Measurements from ENCODE around the gene NPPC.

NPPC gene

DNA sequence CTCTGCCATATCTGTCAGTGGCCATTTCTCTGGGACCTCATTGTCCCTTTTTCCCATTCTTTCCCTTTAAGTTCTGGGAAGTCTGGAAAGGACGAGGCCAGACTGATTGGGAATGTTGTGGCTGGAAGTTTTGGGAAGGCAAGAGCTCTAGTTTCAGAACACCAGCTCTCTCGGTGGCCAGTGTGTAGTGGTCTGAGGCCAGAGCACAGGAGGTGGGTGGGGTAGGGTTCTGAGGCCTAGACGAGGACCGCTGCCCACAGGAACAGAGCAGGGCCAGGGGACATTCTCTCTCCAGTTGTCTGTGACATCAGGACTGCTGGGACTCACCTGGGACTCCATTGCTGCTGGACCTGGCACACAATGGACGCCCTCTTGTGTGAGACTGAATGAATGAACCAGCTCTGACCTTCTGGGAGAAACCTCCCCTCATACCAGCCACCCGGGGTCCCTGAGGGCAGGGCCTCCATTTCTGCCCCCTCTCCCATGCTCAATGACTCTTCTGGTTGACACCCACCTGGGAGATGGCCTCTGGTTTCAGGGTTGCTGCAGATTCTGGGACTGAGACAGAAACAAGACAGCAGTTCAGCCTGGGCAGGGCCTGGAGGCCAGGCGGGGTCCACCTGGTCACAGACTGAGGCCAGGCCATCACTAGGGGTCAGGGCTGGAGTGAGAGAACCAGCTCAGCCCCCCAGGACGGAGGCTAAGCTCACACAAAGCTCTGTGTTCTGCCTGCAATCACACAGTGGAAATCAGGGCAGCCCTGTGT, 8.4 kb upstream of the NPPC start:
- Histone ChIP-seq H3K27me3 (replicated peaks; ENCODE audit: control insufficient read depth, insufficient read depth, low read length) (no peaks in the 10 kb centered on the region; the same call in 1 of the 2 replicates), H3K4me3 (replicated peaks; ENCODE audit: low read depth, low read length) (no peak overlapping the region), H3K36me3 (ENCODE audit: control insufficient read depth, insufficient read depth, low read length) (no peaks in the 10 kb centered on the region)
- DNase-seq (ENCODE audit: extremely low read depth, insufficient read length): no peak
- TF ChIP-seq, protein P1, sequence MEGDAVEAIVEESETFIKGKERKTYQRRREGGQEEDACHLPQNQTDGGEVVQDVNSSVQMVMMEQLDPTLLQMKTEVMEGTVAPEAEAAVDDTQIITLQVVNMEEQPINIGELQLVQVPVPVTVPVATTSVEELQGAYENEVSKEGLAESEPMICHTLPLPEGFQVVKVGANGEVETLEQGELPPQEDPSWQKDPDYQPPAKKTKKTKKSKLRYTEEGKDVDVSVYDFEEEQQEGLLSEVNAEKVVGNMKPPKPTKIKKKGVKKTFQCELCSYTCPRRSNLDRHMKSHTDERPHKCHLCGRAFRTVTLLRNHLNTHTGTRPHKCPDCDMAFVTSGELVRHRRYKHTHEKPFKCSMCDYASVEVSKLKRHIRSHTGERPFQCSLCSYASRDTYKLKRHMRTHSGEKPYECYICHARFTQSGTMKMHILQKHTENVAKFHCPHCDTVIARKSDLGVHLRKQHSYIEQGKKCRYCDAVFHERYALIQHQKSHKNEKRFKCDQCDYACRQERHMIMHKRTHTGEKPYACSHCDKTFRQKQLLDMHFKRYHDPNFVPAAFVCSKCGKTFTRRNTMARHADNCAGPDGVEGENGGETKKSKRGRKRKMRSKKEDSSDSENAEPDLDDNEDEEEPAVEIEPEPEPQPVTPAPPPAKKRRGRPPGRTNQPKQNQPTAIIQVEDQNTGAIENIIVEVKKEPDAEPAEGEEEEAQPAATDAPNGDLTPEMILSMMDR (IDR thresholded peaks at IDR 0.05; ENCODE audit: insufficient read depth, low read length, poor library complexity, severe bottlenecking): no peak

DNA sequence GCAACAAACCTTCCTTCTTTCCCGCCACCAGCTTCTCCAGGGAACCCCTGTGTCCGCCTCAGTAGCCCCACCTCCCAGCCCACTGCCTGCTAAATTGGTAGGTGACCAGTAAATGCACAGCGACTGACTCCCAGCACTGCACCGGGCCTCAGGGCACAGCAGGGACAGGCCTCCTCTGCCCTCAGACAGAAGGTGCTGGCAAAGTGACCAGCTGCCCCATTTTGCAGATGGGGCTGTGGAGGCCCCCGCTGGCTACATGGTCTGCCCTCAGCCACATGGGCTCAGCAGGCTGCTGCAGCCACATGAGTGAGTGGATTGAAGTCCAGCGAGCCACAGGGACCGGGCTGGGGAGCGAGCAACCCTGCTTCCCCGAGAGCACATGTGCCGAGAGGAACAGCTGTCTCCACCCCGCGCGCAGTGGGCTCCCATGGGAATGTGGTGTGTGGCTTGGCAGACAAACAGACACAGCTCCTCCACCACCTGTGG, 7.8 kb upstream of the NPPC start:
- Histone ChIP-seq H3K27me3 (replicated peaks; ENCODE audit: control insufficient read depth, insufficient read depth, low read length) (no peaks in the 10 kb centered on the region; the same call in 1 of the 2 replicates), H3K4me3 (replicated peaks; ENCODE audit: low read depth, low read length) (no peak overlapping the region), H3K36me3 (ENCODE audit: control insufficient read depth, insufficient read depth, low read length) (no peaks in the 10 kb centered on the region)
- TF ChIP-seq, protein P1 (IDR thresholded peaks at IDR 0.05; ENCODE audit: insufficient read depth, low read length, poor library complexity, severe bottlenecking): no peak
- no peak for DNase-seq (ENCODE audit: extremely low read depth, insufficient read length)

DNA sequence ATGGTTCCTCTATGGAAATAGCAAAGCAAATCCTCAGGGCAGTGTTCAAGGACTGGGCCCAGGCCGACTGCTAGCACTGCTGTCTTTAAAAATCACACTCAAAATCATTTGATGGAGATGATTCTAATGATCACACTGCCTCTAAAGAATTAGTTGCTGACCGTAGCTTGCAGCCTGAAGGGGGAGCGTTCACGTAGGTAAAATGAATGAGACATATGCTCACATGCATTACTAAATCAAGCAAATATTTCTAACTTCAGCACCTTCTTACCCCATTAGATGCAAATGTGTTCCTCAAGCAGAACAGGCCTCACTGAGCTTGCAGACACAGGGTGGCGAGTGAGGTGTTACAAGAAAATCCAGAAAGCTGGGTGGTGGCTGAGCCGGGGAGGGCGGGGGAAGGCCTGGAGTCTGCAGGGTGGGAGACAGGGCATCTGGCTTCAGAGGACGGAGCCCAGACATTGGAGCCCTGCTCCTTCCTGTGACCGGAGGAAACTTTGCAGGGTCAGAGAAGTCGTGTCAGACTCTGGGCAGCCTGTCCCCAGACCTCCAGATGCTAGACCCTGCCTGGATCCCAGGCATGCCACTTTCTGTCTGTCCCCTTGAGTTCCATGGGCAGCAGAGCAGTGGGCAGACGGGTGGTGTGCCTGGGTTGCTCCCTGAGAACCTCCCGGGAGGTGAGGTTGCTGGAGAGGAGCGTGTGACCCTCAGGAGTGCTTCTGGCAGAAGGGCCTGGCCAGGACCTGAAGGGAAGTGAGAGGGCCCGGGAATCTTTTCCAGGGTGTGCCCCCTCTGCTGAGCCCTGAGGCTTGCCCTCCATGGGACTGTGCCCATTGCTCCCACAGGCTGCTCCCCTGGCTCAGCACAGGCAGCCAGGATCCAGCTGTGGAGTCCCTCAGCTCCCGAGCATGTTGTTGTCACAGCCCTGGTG, 7.1 kb upstream of the NPPC start:
- TF ChIP-seq, protein P1 (IDR thresholded peaks at IDR 0.05; ENCODE audit: insufficient read depth, low read length, poor library complexity, severe bottlenecking): peak; percentile 20
- Histone ChIP-seq H3K4me3 (replicated peaks; ENCODE audit: low read depth, low read length) (no peak overlapping the region), H3K27me3 (replicated peaks; ENCODE audit: control insufficient read depth, insufficient read depth, low read length) (no peaks in the 10 kb centered on the region; the same call in 1 of the 2 replicates), H3K36me3 (ENCODE audit: control insufficient read depth, insufficient read depth, low read length) (no peaks in the 10 kb centered on the region)
- no peak for DNase-seq (ENCODE audit: extremely low read depth, insufficient read length)

DNA sequence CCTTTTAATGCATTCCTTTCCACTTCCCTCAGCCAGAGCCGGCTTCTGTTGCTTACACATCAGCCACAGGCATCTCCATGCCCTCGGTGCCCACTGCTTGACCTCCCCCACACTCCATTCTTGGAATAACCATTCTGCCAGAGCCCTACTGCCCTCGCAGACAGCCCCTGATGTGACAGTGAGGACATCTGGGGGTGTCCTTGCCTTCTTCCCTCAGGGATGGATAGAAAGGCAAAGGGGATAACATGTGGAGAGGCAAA, 6.4 kb upstream of the NPPC start:
- no peak overlapping the region for H3K4me3 ChIP-seq (replicated peaks; ENCODE audit: low read depth, low read length)
- no peaks in the 10 kb centered on the region for H3K36me3 ChIP-seq (ENCODE audit: control insufficient read depth, insufficient read depth, low read length)
- H3K27me3 ChIP-seq (replicated peaks; ENCODE audit: control insufficient read depth, insufficient read depth, low read length): no peaks in the 10 kb centered on the region; the same call in none of the 2 replicates
- TF ChIP-seq, protein P1 (IDR thresholded peaks at IDR 0.05; ENCODE audit: insufficient read depth, low read length, poor library complexity, severe bottlenecking): no peak
- no peak for DNase-seq (ENCODE audit: extremely low read depth, insufficient read length)

DNA sequence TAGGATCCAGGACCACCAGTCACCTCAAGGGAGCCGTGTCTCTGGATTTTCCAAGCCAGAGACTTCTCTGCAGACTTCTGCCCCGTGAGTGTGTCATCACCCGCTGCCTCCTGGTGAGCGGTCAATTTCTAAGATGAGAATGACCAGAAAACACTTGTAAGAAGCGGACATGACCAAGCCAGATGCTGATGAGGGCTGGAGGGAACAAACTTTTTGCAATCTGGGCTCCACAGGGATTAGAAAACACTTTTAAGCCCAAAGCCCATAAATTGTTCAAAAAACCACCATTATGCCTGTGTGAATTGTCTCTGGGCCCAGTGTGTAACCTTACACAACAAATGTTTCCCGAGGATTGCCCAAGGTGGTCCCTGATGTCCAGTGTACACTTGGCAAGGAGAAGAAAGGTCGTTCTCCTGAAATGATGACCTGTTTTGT, 5.3 kb upstream of the NPPC start:
- Histone ChIP-seq H3K27me3 (replicated peaks; ENCODE audit: control insufficient read depth, insufficient read depth, low read length) (no peaks in the 10 kb centered on the region; the same call in none of the 2 replicates), H3K36me3 (ENCODE audit: control insufficient read depth, insufficient read depth, low read length) (no peaks in the 10 kb centered on the region), H3K4me3 (replicated peaks; ENCODE audit: low read depth, low read length) (no peak overlapping the region)
- no peak for DNase-seq (ENCODE audit: extremely low read depth, insufficient read length)
- TF ChIP-seq, protein P1 (IDR thresholded peaks at IDR 0.05; ENCODE audit: insufficient read depth, low read length, poor library complexity, severe bottlenecking): no peak

Measured in GM06990 (cell line).